AG04449 (cell line): ENCODE measurements around the gene TMBIM4.
A peak's percentile ranks its signal among the peaks of the same experiment; 100 is the strongest.

Source experiments
- CTCF ChIA-PET: fragments of 350-600 bp; formaldehyde crosslinking; extraction: SDS; loops from one replicate; lab custom pipeline; 2021; ENCODE audit warnings: antibody characterized with exemption; lab: Yijun Ruan, JAX
- POLR2A ChIA-PET: fragments of 400-600, 350-600 bp; formaldehyde crosslinking; extraction: SDS; loops from one replicate; lab custom pipeline; 2020; ENCODE audit warnings: antibody characterized with exemption, inconsistent platforms; lab: Yijun Ruan, JAX
- DNase-seq: peaks from one replicate; pipeline ENCODE4 v3.0.0-alpha.2; 2010; ENCODE audit warnings: low read depth, low spot score
- H3K4me3 ChIP-seq: 2 replicates; pipeline ENCODE4 v1.5.1; 2011; ENCODE audit warnings: low read depth, mild to moderate bottlenecking, control low read depth, low read length
- CTCF ChIP-seq: IDR thresholded peaks from one replicate; pipeline ENCODE4 v1.5.1; 2011; ENCODE audit warnings: mild to moderate bottlenecking, moderate library complexity, low read length, control low read depth, inconsistent platforms; ENCODE audit not compliant: insufficient read depth; ENCODE audit errors: missing control alignments

Gene TMBIM4

GRCh38 chr12:66168410-66168809, 1.4 kb downstream of the TMBIM4 start:
- ChIA-PET CTCF (interaction anchor here (1.0 to 2.4 kb wide), 7 partner anchors 9 to 241 kb away, joined by 3 to 12 read pairs (median 7); no protein-coding TSS in a partner anchor), POLR2A (interaction anchor here (1.4 to 1.8 kb wide), 2 partner anchors 36 to 67 kb away, joined by 4 to 6 read pairs; no protein-coding TSS in a partner anchor)
- TF ChIP-seq CTCF, result no peak
- H3K4me3 ChIP-seq, result peak overlapping the region; percentile 88
- no peak for DNase-seq

GRCh38 chr12:66166561-66166960, 3.2 kb downstream of the TMBIM4 start:
- TF ChIP-seq CTCF, result no peak
- no peak for DNase-seq
- CTCF ChIA-PET, result interaction anchor here (1.1 kb wide), 1 partner anchor 21 kb away, joined by 7 read pairs; no protein-coding TSS in a partner anchor
- POLR2A ChIA-PET, result no interaction called here
- H3K4me3 ChIP-seq, result no peak overlapping the region

- CTCF ChIA-PET, result no interaction called here
- no peak overlapping the region for H3K4me3 ChIP-seq
- no peak for DNase-seq
- POLR2A ChIA-PET, result no interaction called here
- TF ChIP-seq CTCF, result no peak
Measured at GRCh38 chr12:66165141-66165540, 4.7 kb downstream of the TMBIM4 start.

- H3K4me3 ChIP-seq, result no peak overlapping the region
- TF ChIP-seq CTCF, result no peak
- ChIA-PET POLR2A (no interaction called here), CTCF (no interaction called here)
- peak; percentile 10 for DNase-seq
Measured at GRCh38 chr12:66164349-66164821, 5.4 kb downstream of the TMBIM4 start.

- no peak for TF ChIP-seq CTCF
- no peak for DNase-seq
- POLR2A ChIA-PET, result no interaction called here
- H3K4me3 ChIP-seq, result no peak overlapping the region
- CTCF ChIA-PET, result no interaction called here
Measured at GRCh38 chr12:66163289-66163688, 6.5 kb downstream of the TMBIM4 start.

- POLR2A ChIA-PET, result no interaction called here
- no peak for DNase-seq
- no peak for TF ChIP-seq CTCF
- CTCF ChIA-PET, result interaction anchor here (1.1 kb wide), 1 partner anchor 18 kb away, joined by 3 read pairs; no protein-coding TSS in a partner anchor
- H3K4me3 ChIP-seq, result no peak overlapping the region
Measured at GRCh38 chr12:66162701-66163100, 7.1 kb downstream of the TMBIM4 start.
